GM12878 (cell line): ENCODE data around the gene MAML3. TPM values are rescaled to one million over a fixed set of nuclear protein-coding genes. Genes with fewer than 3 reads are reported as not detected.

Source experiments
- ATAC-seq: fragments of 200-7000 bp; cut with Tn5 transposase; 3 replicates; pipeline ENCODE4 v1.9.1; 2020; ENCODE audit warnings: mild to moderate bottlenecking, moderate library complexity
- BruUV-seq: library from RNA; stranded (reverse); fragments of 400-500 nt; replicated peaks from 2 replicates; lab custom pipeline; 2021; lab: Mats Ljungman, UMichigan
- CTCF ChIA-PET: fragments of 300-600 bp; sonication (Branson Sonifier 250); formaldehyde crosslinking; extraction: SDS; loops from one replicate; lab custom pipeline; 2021; ENCODE audit warnings: inconsistent platforms; lab: Yijun Ruan, JAX
- POLR2A ChIA-PET: fragments of 350-600 bp; formaldehyde crosslinking; extraction: SDS; loops from one replicate; lab custom pipeline; 2021; ENCODE audit warnings: inconsistent platforms; lab: Charles Lee
- RAD21 ChIA-PET: fragments of 300-600 bp; sonication (Branson Sonifier 250); formaldehyde crosslinking; loops from one replicate; lab custom pipeline; 2023; ENCODE audit warnings: antibody characterized with exemption; ENCODE audit not compliant: unreplicated experiment; lab: Charles Lee
- SMC1A ChIA-PET: fragments of 300-600 bp; sonication (Branson Sonifier 250); formaldehyde crosslinking; loops from one replicate; lab custom pipeline; 2023; ENCODE audit not compliant: unreplicated experiment, uncharacterized antibody; lab: Charles Lee
- DNase-seq: peaks from one replicate; pipeline ENCODE4 v3.0.0-alpha.2; 2011; ENCODE audit warnings: low read depth, low spot score
- FAIRE-seq: peaks from 3 replicates; lab custom pipeline; 2011; peaks lifted over from hg19 to GRCh38; lab: Jason Lieb, UNC
- H2AFZ ChIP-seq: 2 replicates; pipeline ENCODE4 v1.6.0; 2011; ENCODE audit warnings: low read depth, low read length, control low read depth; ENCODE audit not compliant: control insufficient read depth
- H3K27ac ChIP-seq: 2 replicates; pipeline ENCODE4 v1.5.1; 2011; ENCODE audit warnings: control low read depth; ENCODE audit not compliant: control insufficient read depth, insufficient read depth
- H3K27me3 ChIP-seq, 2 experiments: replicated peaks in 1 of 2; 2 replicates each; pipeline versions ENCODE4 v1.6.0 to v1.6.1; 2011; ENCODE audit warnings: low read length in 1 of 2; ENCODE audit not compliant: control insufficient read depth in 2 of 2, insufficient read depth in 2 of 2
- H3K36me3 ChIP-seq, 2 experiments: 2 replicates each; pipeline ENCODE4 v1.5.1; 2011; ENCODE audit warnings: low read length in 1 of 2; ENCODE audit not compliant: control insufficient read depth in 2 of 2, insufficient read depth in 2 of 2
- H3K4me1 ChIP-seq: 2 replicates; pipeline ENCODE4 v1.6.1; 2011; ENCODE audit warnings: mild to moderate bottlenecking, low read length, moderate library complexity, mixed read lengths; ENCODE audit not compliant: control insufficient read depth, insufficient read depth
- H3K4me2 ChIP-seq: 2 replicates; pipeline ENCODE4 v1.6.0; 2011; ENCODE audit warnings: control low read depth; ENCODE audit not compliant: control insufficient read depth, insufficient read depth
- H3K4me3 ChIP-seq: fragments of 200-600 bp; sonication (generic); 2 replicates; pipeline ENCODE4 v1.5.1; 2016
- H3K79me2 ChIP-seq: 2 replicates; pipeline ENCODE4 v1.6.0; 2011; ENCODE audit warnings: low read length; ENCODE audit not compliant: control insufficient read depth, insufficient read depth
- H3K9ac ChIP-seq: 2 replicates; pipeline ENCODE4 v1.8.0; 2011; ENCODE audit warnings: low read length, control low read depth, mixed read lengths; ENCODE audit not compliant: control insufficient read depth, insufficient read depth
- H3K9me3 ChIP-seq: replicated peaks from 3 replicates; pipeline ENCODE4 v1.5.1; 2011; ENCODE audit warnings: mild to moderate bottlenecking, low read length; ENCODE audit not compliant: control insufficient read depth, insufficient read depth
- H4K20me1 ChIP-seq: 2 replicates; pipeline ENCODE4 v1.6.0; 2011; ENCODE audit not compliant: control insufficient read depth, insufficient read depth
- BCL11A ChIP-seq: IDR thresholded peaks from 2 replicates; pipeline ENCODE4 v1.6.1; 2011; ENCODE audit warnings: low read depth, low read length
- BHLHE40 ChIP-seq, 2 experiments: fragments of 450-650 bp in 1 of 2; IDR thresholded peaks; 2 replicates each; pipeline ENCODE4 v1.6.1; 2011 to 2017; ENCODE audit warnings: low read depth in 2 of 2, borderline replicate concordance in 1 of 2, improper control_type of control experiment in 1 of 2, low read length in 1 of 2, mild to moderate bottlenecking in 1 of 2
- IRF5 ChIP-seq: fragments of 450-650 bp; IDR thresholded peaks from 2 replicates; pipeline ENCODE4 v1.6.1; 2017; ENCODE audit warnings: borderline replicate concordance
- NBN ChIP-seq: fragments of 450-650 bp; IDR thresholded peaks from 2 replicates; pipeline ENCODE4 v1.6.1; 2016
- PAX8 ChIP-seq: fragments of 450-650 bp; IDR thresholded peaks from 2 replicates; pipeline ENCODE4 v1.6.1; 2017; ENCODE audit warnings: mild to moderate bottlenecking, moderate library complexity
- RB1 ChIP-seq: fragments of 450-650 bp; formaldehyde crosslinking; IDR thresholded peaks from 2 replicates; pipeline ENCODE4 v1.6.1; 2017; ENCODE audit warnings: mild to moderate bottlenecking, borderline replicate concordance
- STAT3 ChIP-seq: IDR thresholded peaks from 2 replicates; pipeline ENCODE4 v1.6.1; 2011; ENCODE audit warnings: low read depth, low read length, improper control_type of control experiment
- TCF3 ChIP-seq: IDR thresholded peaks from 2 replicates; pipeline ENCODE4 v1.6.1; 2012; ENCODE audit warnings: low read depth, mild to moderate bottlenecking, low read length, borderline replicate concordance; ENCODE audit not compliant: insufficient read depth
- ZBTB33 ChIP-seq: fragments of 450-650 bp; IDR thresholded peaks from 2 replicates; pipeline ENCODE4 v1.6.1; 2017; ENCODE audit warnings: mild to moderate bottlenecking
- ZNF274 ChIP-seq: IDR thresholded peaks from one replicate; pipeline ENCODE4 v1.8.0; 2011; ENCODE audit not compliant: insufficient read length, insufficient read depth
- WGBS: methylation state at CpG from one replicate; pipeline ENCODE4 v1.1.6; 2016; ENCODE audit warnings: low lambda C conversion rate; ENCODE audit not compliant: insufficient replicate concordance, insufficient coverage; ENCODE audit errors: missing lambda C conversion rate; 5-methylcytosine and 5-hydroxymethylcytosine counted together
- in situ Hi-C: fragments of 300-500 bp; cut with MboI; formaldehyde crosslinking; loops from 9 replicates; pipeline ENCODE4 v1.14.3; 2018; ENCODE audit warnings: mixed read lengths
- intact Hi-C: fragments of 100-400 bp; cut with micrococcal nuclease; formaldehyde crosslinking; loops from one replicate; pipeline ENCODE4 v1.14.2; 2022; ENCODE audit not compliant: unreplicated experiment
- polyA plus RNA-seq, 11 experiments: library from polyadenylated mRNA; depleted of rRNA in 4 of 11; unstranded in 6 of 11; stranded (reverse) in 5 of 11; fragments of >200 nt; fragmentation: Nextera tagmentation in 4 of 11; fragmentation: Illumina TruSeq in 1 of 11; extraction: Ambion mirVana in 4 of 11; extraction: Trizol in 1 of 11; gene quantifications; 1 replicate in 1 of 11; 2 replicates in 10 of 11; pipeline versions ENCODE4 v1.2.1 to v1.2.3, GENCODE V29; 2011 to 2016; ENCODE audit warnings: inconsistent platforms in 2 of 11, missing spikeins in 2 of 11, low read depth in 1 of 11
- total RNA-seq, 4 experiments: library from RNA; depleted of rRNA in 3 of 4; stranded (reverse); fragments of >200 nt in 3 of 4; fragmentation: Illumina TruSeq in 1 of 4; extraction: Trizol in 1 of 4; gene quantifications; 2 replicates each; pipeline versions ENCODE4 v1.2.1 to v1.2.3, GENCODE V29; 2013 to 2021

Gene MAML3
- total and polyA plus RNA-seq, 10 of the 15 experiments (the other 5 are each of a cell fraction or from before 2014, with no cell fraction given), result under 0.01 to 0.53 (median 0.06) TPM; not detected in 2

- SMC1A ChIA-PET, result no interaction called here
- Histone ChIP-seq H3K27ac (no peak overlapping the region), H2AFZ (no peak overlapping the region), H3K4me1 (no peaks in the 10 kb centered on the region), H3K9me3 (no peaks in the 10 kb centered on the region), H4K20me1 (no peaks in the 10 kb centered on the region), H3K4me3 (no peak overlapping the region), H3K79me2 (no peaks in the 10 kb centered on the region), H3K27me3 (no peaks in the 10 kb centered on the region), H3K4me2 (no peak overlapping the region), H3K36me3 (no peaks in the 10 kb centered on the region), H3K9ac (no peak overlapping the region)
- no TSS peak for BruUV-seq
- TF ChIP-seq TCF3, result no peak
- TF ChIP-seq BCL11A, result no peak
- TF ChIP-seq BHLHE40 (IDR thresholded peaks at IDR 0.05; ENCODE audit: borderline replicate concordance in 1 of 2, low read depth in 2 of 2, low read length in 1 of 2), result no peak
- intact Hi-C loops, result no loop called here
- DNase-seq, result no peak
- CTCF ChIA-PET, result interaction anchor here (0.6 kb wide), 1 partner anchor 283 kb away, joined by 3 read pairs; no protein-coding TSS in a partner anchor
- FAIRE-seq, result no peak
- 2% methylated on average over 7 of the region's 7 CpGs for WGBS
- ATAC-seq, result no peak
- RAD21 ChIA-PET, result no interaction called here
- in situ Hi-C loops, result no loop called here
- POLR2A ChIA-PET, result no interaction called here
These were observed 166.5 kb downstream of the MAML3 start for GRCh38 chr4:139987502-139987850.

GRCh38 chr4:139986689-139987501 is 167.1 kb downstream of the MAML3 start:
- SMC1A ChIA-PET, result no interaction called here

More at GRCh38 chr4:139986689-139987501, 167.1 kb downstream of the MAML3 start:
- H3K36me3 ChIP-seq, result no peaks in the 10 kb centered on the region
- no peaks in the 10 kb centered on the region for H3K79me2 ChIP-seq
- H3K4me2 ChIP-seq, result no peak overlapping the region
- no peaks in the 10 kb centered on the region for H3K4me1 ChIP-seq
- ChIA-PET POLR2A (no interaction called here), RAD21 (no interaction called here), CTCF (no interaction called here)
- H3K4me3 ChIP-seq, result no peak overlapping the region
- no peak overlapping the region for H3K9ac ChIP-seq
- WGBS, result 31% methylated on average over 13 of the region's 13 CpGs
- DNase-seq (no peak), FAIRE-seq (no peak), ATAC-seq (no peak)
- H4K20me1 ChIP-seq, result no peaks in the 10 kb centered on the region
- in situ Hi-C loops (no loop called here), intact Hi-C loops (no loop called here)
- BruUV-seq, result no TSS peak
- H3K27ac ChIP-seq, result no peak overlapping the region
- H3K9me3 ChIP-seq, result no peaks in the 10 kb centered on the region
- no peak overlapping the region for H2AFZ ChIP-seq
- H3K27me3 ChIP-seq, result no peaks in the 10 kb centered on the region
- no peak for TF ChIP-seq RB1
- TF ChIP-seq IRF5, result no peak
- no peak for TF ChIP-seq PAX8
- TF ChIP-seq ZNF274, result no peak
- no peak for TF ChIP-seq ZBTB33
- TF ChIP-seq NBN, result no peak
- TF ChIP-seq STAT3, result no peak
